HFFc6 (cell line): ENCODE results near the gene GRID2IP. TPM values are rescaled to one million over a fixed set of nuclear protein-coding genes. Genes with fewer than 3 reads are reported as not detected.

Source experiments
- DNase-seq: peaks from one replicate; pipeline ENCODE4 v3.0.0-alpha.2; 2018
- H3K27ac Mint-ChIP-seq: 2 replicates; pipeline ENCODE4 v1.8.0; 2020; ENCODE audit warnings: mild to moderate bottlenecking, mixed read lengths
- H3K27me3 Mint-ChIP-seq: 2 replicates; pipeline ENCODE4 v1.8.0; 2021; ENCODE audit warnings: mild to moderate bottlenecking, moderate library complexity, mixed read lengths; ENCODE audit not compliant: insufficient read depth
- H3K36me3 Mint-ChIP-seq: 2 replicates; pipeline ENCODE4 v1.8.0; 2021; ENCODE audit warnings: low read depth, mixed read lengths
- H3K4me1 Mint-ChIP-seq: 2 replicates; pipeline ENCODE4 v1.8.0; 2020; ENCODE audit warnings: low read depth, mixed read lengths
- H3K4me3 Mint-ChIP-seq: 2 replicates; pipeline ENCODE4 v1.8.0; 2020; ENCODE audit warnings: mild to moderate bottlenecking, moderate library complexity, mixed read lengths
- H3K9me3 Mint-ChIP-seq: 2 replicates; pipeline ENCODE4 v1.8.0; 2020; ENCODE audit warnings: mild to moderate bottlenecking, mixed read lengths
- long read RNA-seq: library from polyadenylated mRNA; unstranded; transcript quantifications from one replicate; pipeline ENCODE4 v2.0.0, GENCODE V29; 2019
- total RNA-seq, 6 experiments: library from RNA; stranded (reverse); fragmentation: NEBNext Ultra II Directional; extraction: Animal tissue kit (Norgen Biotek cat#: 25700); gene quantifications; 2 replicates in 1 of 6; 3 replicates in 5 of 6; pipeline ENCODE4 v1.2.3, GENCODE V29; 2021
- TF ChIP-seq, protein P1 (sequence below): fragments of 200-600 bp; sonication (generic); IDR thresholded peaks from 2 replicates; pipeline ENCODE4 v1.5.0; 2021; ENCODE audit warnings: antibody characterized with exemption, mild to moderate bottlenecking

The GRID2IP gene
- not detected for total RNA-seq
- long read RNA-seq: 0 reads

DNA sequence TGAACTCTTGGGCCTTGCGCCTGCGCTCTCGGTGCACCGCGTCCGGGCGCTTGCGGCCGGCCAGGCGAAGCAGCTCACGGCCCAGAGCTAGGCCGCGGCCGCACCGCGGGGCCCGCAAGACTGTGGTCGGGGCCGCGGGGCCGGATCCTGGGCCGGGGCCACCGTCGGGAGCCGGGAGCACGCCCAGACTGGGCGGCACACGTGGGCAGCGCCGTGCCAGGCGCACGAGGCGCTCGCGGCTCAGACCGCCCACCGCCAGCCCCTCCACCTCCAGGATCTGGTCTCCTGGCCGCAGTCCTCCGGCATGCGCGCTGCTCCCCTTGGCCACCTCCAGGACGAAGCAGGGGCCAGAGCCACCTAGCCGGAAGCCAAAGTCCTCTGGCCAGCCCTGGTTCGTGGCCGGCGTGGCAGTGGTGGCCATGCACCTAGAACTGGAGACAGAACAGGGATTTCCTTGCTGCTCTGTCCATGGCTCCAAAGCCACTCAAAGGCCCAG, at the start of gene GRID2IP:
Gene GRID2IP (minus strand): TSS at position 446 of the 496 bp plus-strand sequence. CDS start 25 bp downstream, at position 421.
- H3K27me3 Mint-ChIP-seq: peaks cover 9% of the 10 kb centered on the region
- TF ChIP-seq, protein P1, sequence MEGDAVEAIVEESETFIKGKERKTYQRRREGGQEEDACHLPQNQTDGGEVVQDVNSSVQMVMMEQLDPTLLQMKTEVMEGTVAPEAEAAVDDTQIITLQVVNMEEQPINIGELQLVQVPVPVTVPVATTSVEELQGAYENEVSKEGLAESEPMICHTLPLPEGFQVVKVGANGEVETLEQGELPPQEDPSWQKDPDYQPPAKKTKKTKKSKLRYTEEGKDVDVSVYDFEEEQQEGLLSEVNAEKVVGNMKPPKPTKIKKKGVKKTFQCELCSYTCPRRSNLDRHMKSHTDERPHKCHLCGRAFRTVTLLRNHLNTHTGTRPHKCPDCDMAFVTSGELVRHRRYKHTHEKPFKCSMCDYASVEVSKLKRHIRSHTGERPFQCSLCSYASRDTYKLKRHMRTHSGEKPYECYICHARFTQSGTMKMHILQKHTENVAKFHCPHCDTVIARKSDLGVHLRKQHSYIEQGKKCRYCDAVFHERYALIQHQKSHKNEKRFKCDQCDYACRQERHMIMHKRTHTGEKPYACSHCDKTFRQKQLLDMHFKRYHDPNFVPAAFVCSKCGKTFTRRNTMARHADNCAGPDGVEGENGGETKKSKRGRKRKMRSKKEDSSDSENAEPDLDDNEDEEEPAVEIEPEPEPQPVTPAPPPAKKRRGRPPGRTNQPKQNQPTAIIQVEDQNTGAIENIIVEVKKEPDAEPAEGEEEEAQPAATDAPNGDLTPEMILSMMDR: no peak
- no peaks in the 10 kb centered on the region for H3K4me1 Mint-ChIP-seq

DNA sequence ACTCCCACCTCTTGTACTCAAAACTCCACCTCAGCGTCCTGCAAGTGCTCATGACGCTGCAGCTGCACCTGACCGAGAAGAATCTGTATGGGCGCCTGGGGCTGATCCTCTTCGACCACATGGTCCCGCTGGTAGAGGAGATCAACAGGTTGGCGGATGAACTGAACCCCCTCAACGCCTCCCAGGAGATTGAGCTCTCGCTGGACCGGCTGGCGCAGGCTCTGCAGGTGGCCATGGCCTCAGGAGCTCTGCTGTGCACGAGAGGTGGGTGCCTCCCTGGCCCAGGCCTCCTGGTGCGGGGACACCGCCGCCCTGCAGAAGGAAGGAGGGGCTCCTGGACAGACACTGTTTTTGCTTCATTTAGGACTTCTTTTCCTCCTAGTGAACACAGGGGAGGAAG, 48.8 kb upstream of the GRID2IP start:
- peaks cover 31% of the 10 kb centered on the region for H3K36me3 Mint-ChIP-seq
- no peaks in the 10 kb centered on the region for H3K4me1 Mint-ChIP-seq
- H3K4me3 Mint-ChIP-seq: no peak overlapping the region
- H3K27ac Mint-ChIP-seq: no peak overlapping the region
- TF ChIP-seq, protein P1: no peak
- DNase-seq: no peak
- no peaks in the 10 kb centered on the region; the same call in 1 of the 2 replicates for H3K27me3 Mint-ChIP-seq
- H3K9me3 Mint-ChIP-seq: no peaks in the 10 kb centered on the region

More for the DNA sequence above, at the start of gene GRID2IP:
- Mint-ChIP-seq H3K9me3 (no peaks in the 10 kb centered on the region), H3K36me3 (no peaks in the 10 kb centered on the region), H3K27ac (no peak within 1 kb of the TSS), H3K4me3 (no peak within 1 kb of the TSS)
- DNase-seq: no peak

DNA sequence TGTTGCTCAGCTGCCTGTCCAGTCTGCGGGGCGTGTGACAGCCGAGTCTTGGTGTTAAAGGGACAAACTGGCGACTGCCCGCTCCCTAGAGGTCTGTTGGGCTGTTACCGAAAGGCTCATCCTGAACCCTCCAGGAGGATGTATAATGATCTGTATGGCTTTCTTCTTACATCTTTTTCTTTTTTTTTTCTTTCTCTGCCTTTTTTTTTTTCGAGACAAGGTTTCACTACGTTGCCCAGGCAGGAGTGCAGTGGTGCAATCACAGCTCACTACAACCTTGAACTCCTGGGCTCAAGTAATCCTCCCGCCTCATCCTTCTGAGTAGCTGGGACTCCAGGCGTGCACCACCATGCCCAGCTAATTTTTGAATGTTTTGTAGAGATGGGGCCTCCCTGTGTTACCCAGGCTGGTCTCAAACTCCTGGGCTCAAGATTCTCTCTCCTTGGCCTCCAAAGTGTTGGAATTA, 39.4 kb upstream of the GRID2IP start:
- peaks cover 7% of the 10 kb centered on the region for H3K36me3 Mint-ChIP-seq
- peaks cover 6% of the 10 kb centered on the region for H3K4me1 Mint-ChIP-seq
- no peaks in the 10 kb centered on the region for H3K9me3 Mint-ChIP-seq
- no peak for DNase-seq
- TF ChIP-seq, protein P1: no peak
- peak overlapping the region; percentile 93 for H3K4me3 Mint-ChIP-seq
- H3K27ac Mint-ChIP-seq: peak overlapping the region; percentile 54
- no peaks in the 10 kb centered on the region; the same call in none of the 2 replicates for H3K27me3 Mint-ChIP-seq

DNA sequence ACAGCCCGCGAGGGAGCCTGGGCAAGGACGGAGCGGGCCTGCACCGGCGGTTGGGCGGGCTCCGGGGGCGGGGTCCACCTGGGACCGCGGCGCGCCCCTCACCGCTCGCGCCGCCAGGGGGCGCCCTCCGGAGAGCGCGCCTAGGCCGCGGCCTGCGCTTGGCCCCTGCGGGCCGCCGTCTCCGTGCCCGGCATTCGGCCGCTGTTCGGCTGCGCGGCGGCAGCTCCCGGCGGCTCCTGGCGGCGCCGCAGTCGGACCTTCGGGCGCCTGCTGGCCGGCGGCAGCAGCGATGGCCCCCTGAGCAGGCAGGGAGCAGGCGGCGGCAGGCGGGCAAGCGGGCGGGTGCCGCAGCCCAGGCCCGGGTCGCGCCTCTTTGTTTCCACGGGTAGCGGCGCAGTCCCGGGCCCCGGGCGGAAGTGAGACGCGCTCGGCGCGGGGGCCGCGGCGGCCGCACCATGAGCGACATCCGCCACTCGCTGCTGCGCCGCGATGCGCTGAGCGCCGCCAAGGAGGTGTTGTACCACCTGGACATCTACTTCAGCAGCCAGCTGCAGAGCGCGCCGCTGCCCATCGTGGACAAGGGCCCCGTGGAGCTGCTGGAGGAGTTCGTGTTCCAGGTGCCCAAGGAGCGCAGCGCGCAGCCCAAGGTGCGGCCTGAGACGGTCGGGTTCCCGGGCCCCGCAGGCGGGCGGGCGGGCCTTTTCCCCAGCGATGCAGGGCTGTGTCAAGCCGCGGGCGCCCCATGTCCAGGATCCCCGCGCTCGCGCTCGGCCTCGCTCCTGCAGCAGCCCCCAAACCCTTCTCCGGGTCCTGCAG, 38.8 kb upstream of the GRID2IP start, which contains the start of gene INTS15:
Gene INTS15 (plus strand): TSS at position 193 of the 816 bp plus-strand sequence. CDS start 263 bp downstream, at position 456.
- Mint-ChIP-seq H3K9me3 (no peaks in the 10 kb centered on the region), H3K36me3 (peaks cover 5% of the 10 kb centered on the region; the same call in 1 of the 2 replicates)

DNA sequence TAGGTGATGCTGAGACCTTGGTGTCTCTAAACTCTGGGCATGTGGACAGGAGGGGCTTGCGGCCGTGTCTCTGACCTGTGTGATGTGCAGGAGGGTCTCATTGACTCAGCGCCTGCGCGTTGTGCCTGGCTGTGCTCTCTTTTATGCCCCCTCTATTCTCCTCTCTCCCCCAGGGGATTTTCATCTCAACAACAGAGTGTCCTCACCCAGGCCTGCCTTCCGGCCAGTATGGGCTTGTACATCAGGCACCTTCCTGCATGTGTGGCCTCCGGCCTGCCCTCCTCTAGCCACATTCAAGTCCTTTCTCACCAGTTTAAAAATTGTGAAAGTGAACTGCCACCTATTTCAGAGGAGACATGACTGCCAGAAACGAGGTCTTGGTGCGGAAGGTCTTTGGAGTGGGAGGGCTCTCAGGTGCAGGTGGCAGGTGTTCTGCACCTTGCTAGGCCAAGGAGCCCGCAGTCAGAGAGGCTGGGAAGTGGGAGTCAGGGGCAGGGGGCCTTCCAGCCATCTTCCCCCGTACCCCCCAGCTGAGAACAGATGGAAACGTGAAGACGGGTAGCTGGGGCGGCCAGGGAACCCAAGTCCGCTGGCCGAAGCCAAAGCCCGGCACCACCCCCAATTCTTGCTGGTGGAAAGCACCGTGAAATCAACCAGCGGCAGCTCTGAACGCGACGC, 38.0 kb upstream of the GRID2IP start:
- no peak for DNase-seq
- TF ChIP-seq, protein P1: no peak
- Mint-ChIP-seq H3K4me3 (peak overlapping the region; percentile 63), H3K27ac (no peak overlapping the region), H3K4me1 (peaks cover 6% of the 10 kb centered on the region), H3K36me3 (peaks cover 5% of the 10 kb centered on the region; the same call in 1 of the 2 replicates), H3K9me3 (no peaks in the 10 kb centered on the region), H3K27me3 (no peaks in the 10 kb centered on the region; the same call in none of the 2 replicates)

More for the DNA sequence above, 38.8 kb upstream of the GRID2IP start, which contains the start of gene INTS15:
- TF ChIP-seq, protein P1: peak; percentile 85
- Mint-ChIP-seq H3K4me3 (peak within 1 kb of the TSS; percentile 93), H3K4me1 (peaks cover 6% of the 10 kb centered on the region), H3K27ac (peak within 1 kb of the TSS; percentile 54), H3K27me3 (no peaks in the 10 kb centered on the region; the same call in none of the 2 replicates)
- peak; percentile 54 for DNase-seq
